H9 (cell line): ENCODE data around the gene THOC5. TPM values are rescaled to one million over a fixed set of nuclear protein-coding genes. Genes with fewer than 3 reads are reported as not detected.

Experiments
- DNase-seq: peaks from one replicate; pipeline ENCODE4 v3.0.0-alpha.2; 2017
- H2AFZ ChIP-seq: one replicate; pipeline ENCODE4 v1.6.1; 2013; ENCODE audit warnings: mild to moderate bottlenecking, low read length, control low read depth, moderate library complexity
- H2AK5ac ChIP-seq: 2 replicates; pipeline ENCODE4 v1.6.1; 2013; ENCODE audit warnings: low read length, control low read depth, mixed read lengths; ENCODE audit not compliant: insufficient read length
- H2BK120ac ChIP-seq: one replicate; pipeline ENCODE4 v1.6.1; 2013; ENCODE audit warnings: low read depth, mild to moderate bottlenecking, low read length, control low read depth, inconsistent platforms; ENCODE audit not compliant: poor library complexity, severe bottlenecking
- H2BK12ac ChIP-seq: 2 replicates; pipeline ENCODE4 v1.6.1; 2013; ENCODE audit warnings: low read length, control low read depth, mixed read lengths, low read depth; ENCODE audit not compliant: insufficient read length
- H2BK15ac ChIP-seq: 2 replicates; pipeline ENCODE4 v1.6.1; 2013; ENCODE audit warnings: low read depth, low read length, control low read depth
- H2BK20ac ChIP-seq: one replicate; pipeline ENCODE4 v1.6.1; 2013; ENCODE audit warnings: low read depth, mild to moderate bottlenecking, low read length, control low read depth, inconsistent platforms; ENCODE audit not compliant: poor library complexity, severe bottlenecking
- H2BK5ac ChIP-seq: 2 replicates; pipeline ENCODE4 v1.6.1; 2013; ENCODE audit warnings: low read length, control low read depth, mixed read lengths; ENCODE audit not compliant: insufficient read length
- H3K14ac ChIP-seq: 2 replicates; pipeline ENCODE4 v1.6.1; 2013; ENCODE audit warnings: low read length, control low read depth; ENCODE audit not compliant: insufficient read depth
- H3K18ac ChIP-seq: 2 replicates; pipeline ENCODE4 v1.6.1; 2013; ENCODE audit warnings: low read depth, mild to moderate bottlenecking, mixed read lengths, low read length, control low read depth; ENCODE audit not compliant: insufficient read length
- H3K23ac ChIP-seq: 2 replicates; pipeline ENCODE4 v1.6.1; 2013; ENCODE audit warnings: low read length, control low read depth, mixed read lengths, low read depth; ENCODE audit not compliant: insufficient read length
- H3K23me2 ChIP-seq: 2 replicates; pipeline ENCODE4 v1.6.1; 2013; ENCODE audit warnings: low read depth, mild to moderate bottlenecking, mixed read lengths, low read length, control low read depth; ENCODE audit not compliant: insufficient read length, poor library complexity, severe bottlenecking
- H3K27ac ChIP-seq: 2 replicates; pipeline ENCODE4 v1.5.1; 2013; ENCODE audit warnings: low read length, control low read depth, mixed read lengths, low read depth; ENCODE audit not compliant: insufficient read length
- H3K27me3 ChIP-seq: 2 replicates; pipeline ENCODE4 v1.6.1; 2013; ENCODE audit warnings: low read length, control low read depth, inconsistent platforms; ENCODE audit not compliant: insufficient read depth
- H3K4ac ChIP-seq: 2 replicates; pipeline ENCODE4 v1.6.1; 2013; ENCODE audit warnings: low read depth, mild to moderate bottlenecking, control low read depth, inconsistent platforms, low read length, moderate library complexity
- H3K4me1 ChIP-seq: 2 replicates; pipeline ENCODE4 v1.6.1; 2013; ENCODE audit warnings: low read length, control low read depth, inconsistent platforms; ENCODE audit not compliant: insufficient read depth
- H3K4me2 ChIP-seq: 2 replicates; pipeline ENCODE4 v1.6.1; 2013; ENCODE audit warnings: low read length, control low read depth, mixed read lengths; ENCODE audit not compliant: insufficient read length, insufficient read depth
- H3K56ac ChIP-seq: 2 replicates; pipeline ENCODE4 v1.6.1; 2013; ENCODE audit warnings: low read depth, mild to moderate bottlenecking, mixed read lengths, low read length, control low read depth; ENCODE audit not compliant: insufficient read length
- H3K79me1 ChIP-seq: 2 replicates; pipeline ENCODE4 v1.6.1; 2013; ENCODE audit warnings: low read depth, mild to moderate bottlenecking, moderate library complexity, low read length, control low read depth, inconsistent platforms; ENCODE audit not compliant: insufficient read depth, poor library complexity, severe bottlenecking
- H3K79me2 ChIP-seq: 2 replicates; pipeline ENCODE4 v1.6.1; 2013; ENCODE audit warnings: low read length, control low read depth, inconsistent platforms; ENCODE audit not compliant: insufficient read depth
- H3K9ac ChIP-seq: 2 replicates; pipeline ENCODE4 v1.6.1; 2013; ENCODE audit warnings: low read length, control low read depth, mixed read lengths; ENCODE audit not compliant: insufficient read length; ENCODE audit errors: extremely low read depth
- H3K9me3 ChIP-seq: one replicate; pipeline ENCODE4 v1.6.1; 2013; ENCODE audit warnings: low read depth, low read length, inconsistent platforms; ENCODE audit not compliant: control insufficient read depth
- H3T11ph ChIP-seq: one replicate; pipeline ENCODE4 v1.6.1; 2013; ENCODE audit warnings: mild to moderate bottlenecking, low read length, control low read depth, inconsistent platforms
- H4K20me1 ChIP-seq: one replicate; pipeline ENCODE4 v1.6.1; 2013; ENCODE audit not compliant: control insufficient read depth, insufficient read length, insufficient read depth
- H4K5ac ChIP-seq: 2 replicates; pipeline ENCODE4 v1.6.1; 2013; ENCODE audit warnings: low read depth, mild to moderate bottlenecking, mixed read lengths, low read length, control low read depth; ENCODE audit not compliant: insufficient read length
- H4K8ac ChIP-seq: replicated peaks from 2 replicates; pipeline ENCODE4 v1.6.1; 2013; ENCODE audit warnings: low read length, control low read depth, mixed read lengths, low read depth; ENCODE audit not compliant: insufficient read length
- H4K91ac ChIP-seq: 2 replicates; pipeline ENCODE4 v1.6.1; 2013; ENCODE audit warnings: low read depth, mild to moderate bottlenecking, moderate library complexity, mixed read lengths, low read length, control low read depth; ENCODE audit not compliant: insufficient read length
- H3K27ac Mint-ChIP-seq, 3 experiments: 2 replicates in 2 of 3; 3 replicates in 1 of 3; pipeline ENCODE4 v1.8.0; 2020 to 2021; ENCODE audit warnings: mixed read lengths in 3 of 3, mild to moderate bottlenecking in 1 of 3, moderate library complexity in 1 of 3
- H3K27me3 Mint-ChIP-seq: 2 replicates; pipeline ENCODE4 v1.8.0; 2021; ENCODE audit warnings: low read depth, mild to moderate bottlenecking, moderate library complexity, mixed read lengths
- H3K36me3 Mint-ChIP-seq, 3 experiments: 2 replicates in 2 of 3; 3 replicates in 1 of 3; pipeline ENCODE4 v1.8.0; 2020 to 2021; ENCODE audit warnings: low read depth in 3 of 3, mixed read lengths in 3 of 3; ENCODE audit not compliant: insufficient read depth in 1 of 3
- H3K4me1 Mint-ChIP-seq, 2 experiments: 2 replicates each; pipeline ENCODE4 v1.8.0; 2020; ENCODE audit warnings: mixed read lengths in 2 of 2
- H3K4me3 Mint-ChIP-seq, 2 experiments: 2 replicates in 1 of 2; 3 replicates in 1 of 2; pipeline ENCODE4 v1.8.0; 2020 to 2021; ENCODE audit warnings: mild to moderate bottlenecking in 2 of 2, mixed read lengths in 2 of 2, moderate library complexity in 1 of 2
- H3K9me3 Mint-ChIP-seq, 2 experiments: 2 replicates in 1 of 2; 3 replicates in 1 of 2; pipeline ENCODE4 v1.8.0; 2020; ENCODE audit warnings: mild to moderate bottlenecking in 2 of 2, mixed read lengths in 2 of 2, moderate library complexity in 1 of 2
- WGBS: extraction: QIAGEN DNeasy Blood & Tissue Kit; methylation state at CpG from one replicate; pipeline ENCODE4 v1.1.7; 2013; ENCODE audit warnings: missing lambda C conversion rate, low lambda C conversion rate, mixed read lengths; ENCODE audit not compliant: insufficient read length; ENCODE audit errors: extremely low coverage; 5-methylcytosine and 5-hydroxymethylcytosine counted together
- total RNA-seq: library from RNA; stranded (reverse); gene quantifications from 2 replicates; pipeline ENCODE4 v1.2.1, GENCODE V29; 2021
- TF ChIP-seq, protein P1 (sequence below): fragments of 200-600 bp; sonication (generic); conservative IDR thresholded peaks from 3 replicates; pipeline ENCODE4 v1.8.0; 2021; ENCODE audit warnings: antibody characterized with exemption, mild to moderate bottlenecking

THOC5 gene
- total RNA-seq, 1 experiment from 2014 or later, result 71.8 TPM

DNA sequence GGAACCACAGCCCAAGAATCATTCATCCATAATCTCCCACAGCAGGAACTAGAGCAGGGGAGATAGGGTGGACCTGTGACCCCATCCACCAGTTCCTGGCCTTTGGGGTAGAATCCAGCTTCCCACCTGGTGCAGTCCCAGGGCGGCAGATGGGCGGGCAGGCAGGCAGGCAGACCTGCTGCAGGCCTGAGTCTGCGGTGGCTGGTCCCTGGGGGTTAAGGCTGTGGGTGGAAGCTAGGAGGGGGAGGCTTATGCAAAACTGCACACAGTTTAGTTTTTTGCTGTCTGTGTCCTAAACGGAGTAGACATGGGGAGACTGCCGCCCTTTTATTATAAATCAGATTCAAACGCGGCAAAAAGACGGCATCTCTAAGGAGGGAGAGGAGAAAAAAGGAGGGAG is 78.0 kb downstream of the THOC5 start:
- H3K14ac ChIP-seq, result no peak overlapping the region
- no peak overlapping the region for H3K9ac ChIP-seq
- H2BK12ac ChIP-seq, result no peak overlapping the region
- no peak overlapping the region for H2AK5ac ChIP-seq
- H3K36me3 Mint-ChIP-seq, result no peaks in the 10 kb centered on the region; a peak in 1 of 7 replicates
- H3K4ac ChIP-seq, result no peak overlapping the region
- H4K91ac ChIP-seq, result no peak overlapping the region
- H2BK15ac ChIP-seq, result no peak overlapping the region
- H3K79me2 ChIP-seq, result no peaks in the 10 kb centered on the region
- H2BK120ac ChIP-seq, result no peak overlapping the region
- no peak overlapping the region for H3K4me2 ChIP-seq
- TF ChIP-seq, protein P1, sequence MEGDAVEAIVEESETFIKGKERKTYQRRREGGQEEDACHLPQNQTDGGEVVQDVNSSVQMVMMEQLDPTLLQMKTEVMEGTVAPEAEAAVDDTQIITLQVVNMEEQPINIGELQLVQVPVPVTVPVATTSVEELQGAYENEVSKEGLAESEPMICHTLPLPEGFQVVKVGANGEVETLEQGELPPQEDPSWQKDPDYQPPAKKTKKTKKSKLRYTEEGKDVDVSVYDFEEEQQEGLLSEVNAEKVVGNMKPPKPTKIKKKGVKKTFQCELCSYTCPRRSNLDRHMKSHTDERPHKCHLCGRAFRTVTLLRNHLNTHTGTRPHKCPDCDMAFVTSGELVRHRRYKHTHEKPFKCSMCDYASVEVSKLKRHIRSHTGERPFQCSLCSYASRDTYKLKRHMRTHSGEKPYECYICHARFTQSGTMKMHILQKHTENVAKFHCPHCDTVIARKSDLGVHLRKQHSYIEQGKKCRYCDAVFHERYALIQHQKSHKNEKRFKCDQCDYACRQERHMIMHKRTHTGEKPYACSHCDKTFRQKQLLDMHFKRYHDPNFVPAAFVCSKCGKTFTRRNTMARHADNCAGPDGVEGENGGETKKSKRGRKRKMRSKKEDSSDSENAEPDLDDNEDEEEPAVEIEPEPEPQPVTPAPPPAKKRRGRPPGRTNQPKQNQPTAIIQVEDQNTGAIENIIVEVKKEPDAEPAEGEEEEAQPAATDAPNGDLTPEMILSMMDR, result no peak
- no peak overlapping the region for H3K56ac ChIP-seq
- H3K27me3 Mint-ChIP-seq, result peaks cover 92% of the 10 kb centered on the region
- no peaks in the 10 kb centered on the region for H3K79me1 ChIP-seq
- no CpG with 5 or more reads among the region's 8 CpGs for WGBS
- no peak overlapping the region for H4K8ac ChIP-seq
- no peaks in the 10 kb centered on the region for H4K20me1 ChIP-seq
- H2AFZ ChIP-seq, result no peak overlapping the region
- peaks cover 3% of the 10 kb centered on the region in 2 experiments; a peak in 2 of 5 replicates for H3K9me3 Mint-ChIP-seq
- no peak overlapping the region for H3K23ac ChIP-seq
- H3K23me2 ChIP-seq, result peaks cover 3% of the 10 kb centered on the region
- peaks cover 2% of the 10 kb centered on the region; the same call in 1 of the 2 replicates for H3K4me1 ChIP-seq
- H4K5ac ChIP-seq, result no peak overlapping the region
- H3K27ac ChIP-seq, result no peak overlapping the region
- H3K9me3 ChIP-seq, result no peaks in the 10 kb centered on the region
- no peak overlapping the region for H2BK5ac ChIP-seq
- no peak overlapping the region for H3K18ac ChIP-seq
- no peak overlapping the region for H3K27ac Mint-ChIP-seq
- H3K4me1 Mint-ChIP-seq, result peaks cover 29 to 35% of the 10 kb centered on the region in 2 experiments
- no peak for DNase-seq
- H3K4me3 Mint-ChIP-seq, result no peak overlapping the region
- H3K27me3 ChIP-seq, result peaks cover 19% of the 10 kb centered on the region
- no peak overlapping the region for H3T11ph ChIP-seq
- H2BK20ac ChIP-seq, result no peak overlapping the region
